Astrocyte of the cerebellum (primary cell): ENCODE measurements around the gene CBL.
A peak's percentile ranks its signal among the peaks of the same experiment; 100 is the strongest.

ENCODE experiments used
- DNase-seq: peaks from one replicate; pipeline ENCODE4 v3.0.0-alpha.2; 2011; ENCODE audit warnings: low read depth
- H3K4me3 ChIP-seq: 2 replicates; pipeline ENCODE4 v1.5.1; 2011; ENCODE audit warnings: mild to moderate bottlenecking, low read depth, low read length, moderate library complexity
- in situ Hi-C: cut with HindIII; loops from 2 replicates; pipeline ENCODE4 v1.10.0; 2017; ENCODE audit warnings: low sequenced_read_pairs
- TF ChIP-seq, protein P1 (sequence below): IDR thresholded peaks from 2 replicates; pipeline ENCODE4 v1.5.1; 2012; ENCODE audit warnings: low read length, low read depth, moderate library complexity, mild to moderate bottlenecking; ENCODE audit errors: missing control alignments

The CBL gene

DNA sequence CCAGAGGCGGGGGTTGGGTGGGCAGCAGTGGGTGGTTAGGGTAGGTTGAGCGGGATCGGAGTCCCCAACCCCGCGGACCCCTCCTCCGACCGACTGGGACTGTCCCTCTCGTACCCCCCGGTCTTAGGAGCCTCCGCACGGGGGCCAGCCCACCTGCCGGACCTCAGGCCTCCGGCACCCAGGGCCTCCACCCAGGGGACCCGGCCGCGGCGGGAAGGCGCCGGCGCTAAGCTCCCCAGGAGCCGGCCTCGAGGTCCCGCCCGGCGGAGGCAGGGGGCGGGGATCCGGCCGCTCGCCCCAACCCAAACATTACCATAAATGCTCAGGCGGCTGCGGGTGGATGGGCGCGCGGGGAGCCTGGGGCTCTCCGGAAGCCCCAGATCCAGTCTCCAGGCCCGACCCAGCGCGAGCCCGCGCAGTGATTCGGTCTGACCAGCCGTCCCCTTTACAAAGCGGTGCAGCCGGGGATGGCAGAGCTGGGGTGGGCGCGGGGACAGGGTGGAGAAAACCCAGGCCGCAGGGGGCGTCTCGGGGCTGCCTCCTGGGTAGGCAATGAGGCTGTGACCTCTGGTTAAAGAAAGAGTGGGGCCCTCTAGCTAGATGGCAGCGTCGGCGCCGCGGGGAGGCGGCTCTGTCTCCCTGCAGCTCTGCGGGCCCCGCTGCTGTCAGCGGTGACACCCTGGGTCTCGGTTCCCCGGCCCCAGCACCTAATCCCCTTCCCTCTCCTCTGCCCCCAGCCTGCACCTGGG lies 114.8 kb downstream of the CBL start:
- in situ Hi-C loops, result no loop called here
- TF ChIP-seq, protein P1, sequence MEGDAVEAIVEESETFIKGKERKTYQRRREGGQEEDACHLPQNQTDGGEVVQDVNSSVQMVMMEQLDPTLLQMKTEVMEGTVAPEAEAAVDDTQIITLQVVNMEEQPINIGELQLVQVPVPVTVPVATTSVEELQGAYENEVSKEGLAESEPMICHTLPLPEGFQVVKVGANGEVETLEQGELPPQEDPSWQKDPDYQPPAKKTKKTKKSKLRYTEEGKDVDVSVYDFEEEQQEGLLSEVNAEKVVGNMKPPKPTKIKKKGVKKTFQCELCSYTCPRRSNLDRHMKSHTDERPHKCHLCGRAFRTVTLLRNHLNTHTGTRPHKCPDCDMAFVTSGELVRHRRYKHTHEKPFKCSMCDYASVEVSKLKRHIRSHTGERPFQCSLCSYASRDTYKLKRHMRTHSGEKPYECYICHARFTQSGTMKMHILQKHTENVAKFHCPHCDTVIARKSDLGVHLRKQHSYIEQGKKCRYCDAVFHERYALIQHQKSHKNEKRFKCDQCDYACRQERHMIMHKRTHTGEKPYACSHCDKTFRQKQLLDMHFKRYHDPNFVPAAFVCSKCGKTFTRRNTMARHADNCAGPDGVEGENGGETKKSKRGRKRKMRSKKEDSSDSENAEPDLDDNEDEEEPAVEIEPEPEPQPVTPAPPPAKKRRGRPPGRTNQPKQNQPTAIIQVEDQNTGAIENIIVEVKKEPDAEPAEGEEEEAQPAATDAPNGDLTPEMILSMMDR, result no peak
- no peak for DNase-seq
- peak overlapping the region; percentile 23 for H3K4me3 ChIP-seq

DNA sequence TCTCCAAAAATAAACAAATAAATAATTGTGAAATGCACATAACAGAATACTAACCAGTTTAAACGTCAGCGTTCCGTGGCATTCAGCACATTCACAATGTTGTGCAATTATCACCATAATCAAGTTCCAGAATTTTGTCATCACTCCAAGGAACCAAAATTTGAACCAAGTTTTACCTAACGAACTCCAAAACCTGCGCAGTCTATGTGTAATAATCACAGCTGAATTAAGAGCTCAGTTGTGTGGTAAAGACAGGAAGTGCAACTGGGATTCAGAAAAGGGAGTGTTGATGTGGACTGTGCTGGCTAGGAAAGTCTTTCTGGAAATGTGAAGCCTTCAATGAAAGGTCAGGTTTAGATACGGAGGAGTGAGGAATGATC lies 116.2 kb downstream of the CBL start:
- DNase-seq, result no peak
- H3K4me3 ChIP-seq, result no peak overlapping the region
- in situ Hi-C loops, result no loop called here
- TF ChIP-seq, protein P1, result peak; percentile 6

DNA sequence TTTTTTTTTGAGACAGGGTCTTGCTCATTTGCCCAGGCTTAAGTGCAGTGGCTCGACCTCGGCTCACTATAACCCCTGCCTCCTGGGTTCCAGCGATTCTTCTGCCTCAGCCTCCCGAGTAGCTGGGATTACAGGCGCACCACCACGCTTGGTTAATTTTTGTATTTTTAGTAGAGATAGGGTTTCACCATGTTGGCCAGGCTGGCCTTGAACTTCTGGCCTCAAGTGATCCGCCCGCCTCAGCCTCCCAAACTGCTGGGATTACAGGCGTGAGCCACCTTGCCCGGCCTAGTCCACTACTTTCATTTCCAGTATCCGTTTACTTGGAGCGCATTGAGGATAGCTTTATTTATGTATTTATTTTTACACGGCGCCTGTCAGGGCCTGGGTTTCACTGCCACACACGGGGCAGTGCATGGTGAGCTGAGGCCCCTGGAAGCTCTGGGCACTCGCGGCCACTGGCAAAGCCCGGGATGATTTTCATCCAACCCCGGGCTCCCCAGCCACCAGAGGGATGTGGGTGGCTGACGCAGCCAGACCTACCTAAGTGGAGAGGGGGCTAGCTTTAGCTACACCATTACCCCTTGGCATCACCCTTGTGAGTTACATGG lies 116.9 kb downstream of the CBL start:
- no peak overlapping the region for H3K4me3 ChIP-seq
- in situ Hi-C loops, result no loop called here
- no peak for DNase-seq
- TF ChIP-seq, protein P1, result no peak

DNA sequence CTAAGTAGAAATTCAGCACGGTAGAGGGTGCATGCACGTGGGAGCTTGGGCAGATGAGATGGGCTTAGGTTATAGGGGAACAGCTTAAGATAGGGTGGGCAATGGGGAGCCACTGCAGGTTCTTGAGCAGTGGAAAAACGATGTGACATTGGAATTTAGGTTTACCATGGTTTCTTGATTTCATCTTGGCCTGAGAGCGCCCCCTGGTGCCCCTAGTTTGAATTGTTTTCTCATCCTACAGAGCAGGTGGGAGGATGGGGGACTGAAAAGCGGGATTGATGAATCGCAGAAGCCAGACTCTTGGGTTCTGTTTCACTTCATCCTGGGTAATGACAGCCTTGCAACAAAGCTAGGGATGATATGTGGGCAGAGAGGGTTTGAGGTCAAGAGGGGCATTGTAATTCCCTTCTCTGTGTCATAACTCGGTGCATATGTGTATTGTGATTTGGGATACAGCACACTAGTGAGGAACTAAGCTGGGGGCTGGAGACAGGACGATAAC lies 117.4 kb downstream of the CBL start:
- DNase-seq, result peak; percentile 44
- TF ChIP-seq, protein P1, result peak; percentile 78
- in situ Hi-C loops, result no loop called here
- H3K4me3 ChIP-seq, result no peak overlapping the region

DNA sequence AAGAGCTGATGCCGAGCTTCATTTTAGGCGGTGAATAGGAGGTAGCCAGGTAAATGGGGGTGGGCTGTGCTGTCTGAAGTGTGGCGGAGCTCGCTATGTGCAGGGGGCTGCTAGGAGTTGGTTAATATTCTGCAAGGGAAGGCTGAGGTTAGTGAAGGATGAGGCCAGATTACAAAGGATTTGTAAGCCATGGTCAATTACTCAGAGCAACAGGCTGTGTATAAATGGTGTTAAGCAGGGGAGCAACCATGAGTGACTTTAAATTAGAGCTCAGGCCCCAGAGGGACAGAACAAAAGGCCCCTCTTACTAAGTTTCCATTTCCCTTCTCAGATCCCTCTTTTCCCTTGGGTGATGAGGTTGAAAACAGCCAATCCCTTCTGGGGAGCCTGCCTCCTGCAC lies 118.0 kb downstream of the CBL start:
- in situ Hi-C loops, result no loop called here
- TF ChIP-seq, protein P1, result no peak
- no peak overlapping the region for H3K4me3 ChIP-seq
- DNase-seq, result no peak

DNA sequence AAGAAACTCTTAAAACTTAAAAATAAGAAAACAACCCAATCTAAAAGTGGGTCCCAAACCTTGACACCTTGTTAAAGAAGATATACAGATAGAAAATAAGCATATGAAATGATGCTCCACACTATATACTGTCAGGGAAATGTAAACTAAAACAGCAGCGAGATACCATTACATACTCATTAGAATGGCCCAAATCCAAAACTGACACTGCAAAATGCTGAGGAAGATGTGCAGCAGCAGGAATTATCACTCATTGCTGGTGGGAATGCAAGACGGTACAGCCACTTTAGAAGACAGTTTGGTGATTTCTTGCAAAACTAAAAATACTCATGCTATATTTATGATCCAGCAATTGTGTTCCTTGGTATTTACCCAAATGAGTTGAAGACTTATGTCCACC lies 123.2 kb downstream of the CBL start:
- TF ChIP-seq, protein P1, result no peak
- no peak overlapping the region for H3K4me3 ChIP-seq
- no peak for DNase-seq
- in situ Hi-C loops, result no loop called here
